K562 (cell line): ENCODE measurements around the gene ABHD8. TPM values are rescaled to one million over a fixed set of nuclear protein-coding genes. Genes with fewer than 3 reads are reported as not detected.

ENCODE experiments used
- ARID2 ChIP-seq: fragments of 450-650 bp; IDR thresholded peaks from 2 replicates; pipeline ENCODE4 v1.6.1; 2017; ENCODE audit warnings: antibody characterized with exemption, mild to moderate bottlenecking
- C11orf30 ChIP-seq: fragments of 450-650 bp; IDR thresholded peaks from 2 replicates; pipeline ENCODE4 v1.6.1; 2016; ENCODE audit warnings: low read depth, mild to moderate bottlenecking
- CAMTA2 ChIP-seq: fragments of 250-450 bp; sonication (Bioruptor Pico); conservative IDR thresholded peaks from 2 replicates; pipeline ENCODE4 v1.5.1; 2022
- FOXP4 ChIP-seq: sonication (generic); formaldehyde crosslinking; IDR thresholded peaks from 2 replicates; pipeline ENCODE4 v1.8.0; 2022; ENCODE audit warnings: mild to moderate bottlenecking, missing genetic modification reagents, borderline replicate concordance
- GTF2E2 ChIP-seq: fragments of 200-800 bp; sonication (Bioruptor generic); IDR thresholded peaks from 2 replicates; pipeline ENCODE4 v1.6.1; 2016; ENCODE audit warnings: missing genetic modification characterization, missing compliant biosample characterization
- HNRNPLL ChIP-seq: fragments of 200-400 bp; formaldehyde crosslinking; IDR thresholded peaks from 2 replicates; pipeline ENCODE4 v1.6.1; 2017; ENCODE audit warnings: low read length, low read depth, mild to moderate bottlenecking; ENCODE audit not compliant: poor library complexity, severe bottlenecking
- MAZ ChIP-seq, 2 experiments: fragments of 450-650 bp in 1 of 2; sonication (generic) in 1 of 2; formaldehyde crosslinking; IDR thresholded peaks in 1 of 2; conservative IDR thresholded peaks in 1 of 2; 2 replicates each; pipeline versions ENCODE4 v1.4.0 to v1.5.0; 2020; ENCODE audit warnings: mild to moderate bottlenecking in 1 of 2, missing genetic modification reagents in 1 of 2
- MXI1 ChIP-seq: IDR thresholded peaks from 2 replicates; pipeline ENCODE4 v1.6.1; 2011; ENCODE audit warnings: low read depth, mild to moderate bottlenecking, improper control_type of control experiment, low read length
- NFE2 ChIP-seq: IDR thresholded peaks from 2 replicates; pipeline ENCODE4 v1.6.1; 2014; ENCODE audit warnings: antibody characterized with exemption, low read depth
- POLR2G ChIP-seq: fragments of 200-400 bp; formaldehyde crosslinking; IDR thresholded peaks from 2 replicates; pipeline ENCODE4 v1.6.1; 2017; ENCODE audit warnings: low read depth, mild to moderate bottlenecking, antibody characterized with exemption, low read length, moderate library complexity
- TFAP4 ChIP-seq: sonication (generic); formaldehyde crosslinking; IDR thresholded peaks from 2 replicates; pipeline ENCODE4 v1.8.0; 2022; ENCODE audit warnings: missing genetic modification reagents, mild to moderate bottlenecking, moderate library complexity, borderline replicate concordance
- ZFX ChIP-seq: sonication (generic); formaldehyde crosslinking; IDR thresholded peaks from 2 replicates; pipeline ENCODE4 v1.8.0; 2022; ENCODE audit warnings: mild to moderate bottlenecking, missing genetic modification reagents, moderate library complexity
- ZNF121 ChIP-seq: sonication (generic); formaldehyde crosslinking; conservative IDR thresholded peaks from 2 replicates; pipeline ENCODE4 v1.8.0; 2022; ENCODE audit warnings: missing genetic modification reagents
- ZNF124 ChIP-seq: sonication (generic); formaldehyde crosslinking; IDR thresholded peaks from 2 replicates; pipeline ENCODE4 v1.8.1; 2022; ENCODE audit warnings: missing genetic modification reagents
- ZNF146 ChIP-seq: IDR thresholded peaks from one replicate; pipeline ENCODE4 v1.6.1; 2018; ENCODE audit warnings: missing compliant biosample characterization; ENCODE audit not compliant: unreplicated experiment
- ZNF24 ChIP-seq: fragments of 450-650 bp; IDR thresholded peaks from 2 replicates; pipeline ENCODE4 v1.6.1; 2016
- ZNF518B ChIP-seq: fragments of 250-450 bp; sonication (Bioruptor Pico); IDR thresholded peaks from 2 replicates; pipeline ENCODE4 v1.5.0; 2021; ENCODE audit warnings: mild to moderate bottlenecking, moderate library complexity
- polyA plus RNA-seq, 8 experiments: library from polyadenylated mRNA; depleted of rRNA in 4 of 8; stranded (reverse) in 5 of 8; unstranded in 3 of 8; fragments of >200 nt; fragmentation: Nextera tagmentation in 2 of 8; fragmentation: Illumina TruSeq in 1 of 8; extraction: Ambion mirVana in 2 of 8; extraction: Trizol in 1 of 8; gene quantifications; 2 replicates each; pipeline versions ENCODE4 v1.2.1 to v1.2.3, GENCODE V29; 2011 to 2014; ENCODE audit warnings: inconsistent platforms in 1 of 8, missing spikeins in 1 of 8
- total RNA-seq, 7 experiments: library from RNA; depleted of rRNA in 6 of 7; stranded (reverse); fragments of >200 nt in 6 of 7; fragmentation: Illumina TruSeq in 2 of 7; extraction: Trizol in 2 of 7; gene quantifications; 2 replicates each; pipeline versions ENCODE4 v1.2.1 to v1.2.3, GENCODE V29; 2011 to 2021; ENCODE audit warnings: low replicate concordance in 1 of 7
- TF ChIP-seq, protein P1 (sequence below), 2 experiments: fragments of 450-650 bp in 1 of 2; sonication (generic) in 1 of 2; formaldehyde crosslinking; conservative IDR thresholded peaks; 2 replicates each; pipeline versions ENCODE4 v1.4.0 to v1.8.1; 2020 to 2022; ENCODE audit warnings: mild to moderate bottlenecking in 1 of 2, missing genetic modification reagents in 1 of 2
- TF ChIP-seq, protein P2 (sequence below): fragments of 450-650 bp; IDR thresholded peaks from 2 replicates; pipeline ENCODE4 v1.6.1; 2014; ENCODE audit warnings: low read depth, mild to moderate bottlenecking, moderate library complexity, borderline replicate concordance

The ABHD8 gene
- total and polyA plus RNA-seq, 9 of the 15 experiments (the other 6 are each of a cell fraction or from before 2014, with no cell fraction given), result 0.04 to 6.6 (median 2.0) TPM; not detected in 1

- TF ChIP-seq GTF2E2 (tag), result no peak
- TF ChIP-seq MAZ (CRISPR knock-in tag; conservative IDR thresholded peaks at IDR 0.05 in 1 of 2, IDR thresholded peaks at IDR 0.05 in 1 of 2), result peak; percentile 61 to 86
- peak; percentile 40 for TF ChIP-seq ZFX (CRISPR knock-in tag)
- TF ChIP-seq C11orf30, result no peak
- TF ChIP-seq ZNF121 (CRISPR knock-in tag), result no peak
- TF ChIP-seq HNRNPLL, result peak; percentile 16
- TF ChIP-seq NFE2, result no peak
- no peak for TF ChIP-seq ZNF518B (CRISPR knock-in tag)
- peak; percentile 74 for TF ChIP-seq POLR2G
- no peak for TF ChIP-seq MXI1
- 0 out of 2 replicates have a peak, but pooled peaks have one; percentile 25 for TF ChIP-seq CAMTA2 (CRISPR knock-in tag)
- TF ChIP-seq, protein P1, sequence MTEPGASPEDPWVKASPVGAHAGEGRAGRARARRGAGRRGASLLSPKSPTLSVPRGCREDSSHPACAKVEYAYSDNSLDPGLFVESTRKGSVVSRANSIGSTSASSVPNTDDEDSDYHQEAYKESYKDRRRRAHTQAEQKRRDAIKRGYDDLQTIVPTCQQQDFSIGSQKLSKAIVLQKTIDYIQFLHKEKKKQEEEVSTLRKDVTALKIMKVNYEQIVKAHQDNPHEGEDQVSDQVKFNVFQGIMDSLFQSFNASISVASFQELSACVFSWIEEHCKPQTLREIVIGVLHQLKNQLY (CRISPR knock-in tag; conservative IDR thresholded peaks at IDR 0.05), result no peak
- no peak for TF ChIP-seq ZNF124 (CRISPR knock-in tag)
- 0 out of 2 replicates have a peak, but pooled peaks have one; percentile 6 for TF ChIP-seq ZNF24
- TF ChIP-seq, protein P2, sequence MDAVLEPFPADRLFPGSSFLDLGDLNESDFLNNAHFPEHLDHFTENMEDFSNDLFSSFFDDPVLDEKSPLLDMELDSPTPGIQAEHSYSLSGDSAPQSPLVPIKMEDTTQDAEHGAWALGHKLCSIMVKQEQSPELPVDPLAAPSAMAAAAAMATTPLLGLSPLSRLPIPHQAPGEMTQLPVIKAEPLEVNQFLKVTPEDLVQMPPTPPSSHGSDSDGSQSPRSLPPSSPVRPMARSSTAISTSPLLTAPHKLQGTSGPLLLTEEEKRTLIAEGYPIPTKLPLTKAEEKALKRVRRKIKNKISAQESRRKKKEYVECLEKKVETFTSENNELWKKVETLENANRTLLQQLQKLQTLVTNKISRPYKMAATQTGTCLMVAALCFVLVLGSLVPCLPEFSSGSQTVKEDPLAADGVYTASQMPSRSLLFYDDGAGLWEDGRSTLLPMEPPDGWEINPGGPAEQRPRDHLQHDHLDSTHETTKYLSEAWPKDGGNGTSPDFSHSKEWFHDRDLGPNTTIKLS, result no peak
- TF ChIP-seq ZNF146, result no peak
- peak; percentile 52; the same call in 1 of the 2 replicates for TF ChIP-seq FOXP4 (CRISPR knock-in tag)
- peak; percentile 85 for TF ChIP-seq TFAP4 (CRISPR knock-in tag)
- peak; percentile 83; the same call in 1 of the 2 replicates for TF ChIP-seq ARID2
Observed at GRCh38 chr19:17282488-17283125, 20.6 kb downstream of the ABHD8 start (continued).
